ENCODE results near the gene FFAR3. TPM values are rescaled to one million over a fixed set of nuclear protein-coding genes. Genes with fewer than 3 reads are reported as not detected.
A peak's percentile ranks its signal among the peaks of the same experiment; 100 is the strongest.
"Not testable (repeated sequence)": the region's sequence is repeated elsewhere in the genome, so short reads cannot be mapped to it uniquely, and the experiment has no call there.

Gene FFAR3
- total RNA-seq, 2 donors from 2014 or later, result 0.18 to 0.44 TPM

- intact Hi-C loops (cut with DNase I), result no loop called here
- ATAC-seq (no peak), DNase-seq (no peak)
These were observed 10.3 kb upstream of the FFAR3 start for GRCh38 chr19:35347930-35348298.

- DNase-seq, result no peak
- ATAC-seq, result no peak
- intact Hi-C loops (cut with DNase I), result no loop called here
These were observed 9.2 kb upstream of the FFAR3 start for GRCh38 chr19:35348911-35349611.

- ATAC-seq (no peak), DNase-seq (no peak)
- intact Hi-C loops (cut with DNase I), result loop anchor here in 1 of 2 donors (5.0 kb wide), 1 partner anchor 122 kb away; no protein-coding TSS in a partner anchor
These were observed 8.4 kb upstream of the FFAR3 start for GRCh38 chr19:35349614-35350521.

DNA sequence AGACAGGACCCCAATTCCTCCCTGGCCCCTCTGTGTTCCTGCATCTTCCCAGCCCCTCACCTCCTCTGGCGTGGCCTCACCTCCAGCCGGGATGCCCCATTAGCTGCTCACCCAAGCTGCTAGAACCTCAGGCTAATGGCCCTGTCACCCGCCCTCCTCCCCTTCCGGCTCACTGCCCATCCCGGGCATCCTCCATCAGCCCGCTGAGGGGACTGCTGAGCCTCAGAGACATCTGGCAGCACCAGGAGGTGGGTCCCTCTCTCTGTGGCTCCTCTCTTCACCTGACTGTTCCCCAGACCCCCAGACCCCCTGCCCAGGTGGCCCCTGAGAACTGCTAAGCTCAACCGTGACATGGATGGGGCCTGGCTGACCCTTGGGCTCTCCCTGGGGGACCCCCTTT, 7.7 kb upstream of the FFAR3 start:
- intact Hi-C loops (cut with DNase I), result loop anchor here in 1 of 2 donors (5.0 kb wide), 1 partner anchor 122 kb away; no protein-coding TSS in a partner anchor
- no peak for DNase-seq
- ATAC-seq, result no peak

GRCh38 chr19:35351411-35352176, 6.7 kb upstream of the FFAR3 start:
- DNase-seq (no peak), ATAC-seq (no peak)
- intact Hi-C loops (cut with DNase I), result loop anchor here (1.0 to 5.0 kb wide), 2 partner anchors 121 to 144 kb away; no protein-coding TSS in a partner anchor

- intact Hi-C loops (cut with DNase I), result loop anchor here (1.0 to 5.0 kb wide), 2 partner anchors 120 to 143 kb away; no protein-coding TSS in a partner anchor
- DNase-seq (no peak), ATAC-seq (no peak)
These were observed 6.1 kb upstream of the FFAR3 start for GRCh38 chr19:35352177-35352447.

DNA sequence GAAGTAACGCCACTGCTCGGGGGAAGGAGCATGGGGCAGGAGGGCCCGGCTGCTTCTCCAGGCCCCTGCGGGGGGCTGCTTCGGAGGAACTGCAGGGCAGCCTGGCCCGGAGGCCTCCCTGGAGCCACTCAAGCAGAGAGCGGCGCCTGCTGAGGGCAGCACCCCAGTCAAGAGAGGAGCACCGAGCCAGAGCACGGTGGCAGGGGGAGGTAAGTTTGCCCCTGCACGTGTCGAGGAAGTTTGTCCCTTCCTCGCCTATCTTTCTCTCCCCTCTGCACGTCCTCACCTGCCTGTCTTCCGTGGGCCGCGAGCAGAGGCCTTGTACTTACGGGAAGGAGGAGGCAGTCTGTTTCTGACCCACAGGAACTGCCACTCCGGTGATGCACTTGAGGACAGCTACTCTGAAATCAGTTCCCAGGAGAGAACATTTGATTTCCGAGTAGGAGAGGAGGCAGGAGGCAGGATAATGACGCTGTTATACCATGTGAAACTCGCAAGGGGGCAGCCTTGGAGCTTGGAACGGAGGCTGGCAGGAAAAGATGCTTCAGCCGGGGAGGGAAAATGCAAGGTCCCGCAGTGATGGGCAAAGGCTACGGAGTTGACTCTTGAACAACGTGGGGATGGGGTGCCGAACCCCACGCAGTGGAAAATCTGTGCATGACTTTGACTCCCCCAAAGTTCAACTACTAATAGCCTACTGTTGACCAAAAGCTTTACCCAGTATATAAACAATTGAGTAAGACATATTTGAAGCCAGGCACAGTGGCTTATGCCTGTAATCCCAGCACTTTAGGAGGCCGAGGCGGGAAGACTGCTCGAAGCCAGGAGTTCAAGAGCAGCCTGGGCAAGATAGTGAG, 5.6 kb upstream of the FFAR3 start:
- ATAC-seq (peak; percentile 75 to 76), DNase-seq (peak; percentile 71)
- intact Hi-C loops (cut with DNase I), result loop anchor here (1.0 to 5.0 kb wide), 2 partner anchors 120 to 143 kb away; no protein-coding TSS in a partner anchor

DNA sequence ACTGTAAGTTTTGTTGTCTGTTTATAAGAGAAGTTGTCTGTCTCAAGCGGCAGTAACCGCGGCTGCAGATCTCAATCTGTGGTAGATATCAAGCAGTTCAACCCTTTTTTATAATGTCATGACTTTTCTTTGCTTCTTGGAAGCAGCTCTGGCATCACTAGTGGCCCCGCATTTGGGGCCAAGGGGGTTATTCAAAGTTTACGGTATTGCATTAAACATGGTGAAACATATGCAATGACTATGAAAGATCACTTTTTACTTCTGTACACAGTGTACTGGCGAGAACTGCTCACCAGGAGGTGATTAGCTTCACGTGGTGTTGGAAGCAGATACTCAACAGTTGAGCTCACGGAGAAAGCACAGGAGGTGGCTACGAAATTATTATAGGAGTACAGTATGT, 4.6 kb upstream of the FFAR3 start:
- DNase-seq (no peak), ATAC-seq (no peak)
- intact Hi-C loops (cut with DNase I), result loop anchor here (2.0 to 5.0 kb wide), 2 partner anchors 113 to 119 kb away; no protein-coding TSS in a partner anchor

- no peak for DNase-seq
- intact Hi-C loops (cut with DNase I), result loop anchor here (2.0 to 5.0 kb wide), 2 partner anchors 112 to 117 kb away; no protein-coding TSS in a partner anchor
- no peak for ATAC-seq
These were observed 3.4 kb upstream of the FFAR3 start for GRCh38 chr19:35354898-35355297.

- ATAC-seq, result no peak
- no peak for DNase-seq
- intact Hi-C loops (cut with DNase I), result loop anchor here in 1 of 2 donors (2.0 kb wide), 1 partner anchor 111 kb away; no protein-coding TSS in a partner anchor
These were observed 2.3 kb upstream of the FFAR3 start for GRCh38 chr19:35355791-35356460.

DNA sequence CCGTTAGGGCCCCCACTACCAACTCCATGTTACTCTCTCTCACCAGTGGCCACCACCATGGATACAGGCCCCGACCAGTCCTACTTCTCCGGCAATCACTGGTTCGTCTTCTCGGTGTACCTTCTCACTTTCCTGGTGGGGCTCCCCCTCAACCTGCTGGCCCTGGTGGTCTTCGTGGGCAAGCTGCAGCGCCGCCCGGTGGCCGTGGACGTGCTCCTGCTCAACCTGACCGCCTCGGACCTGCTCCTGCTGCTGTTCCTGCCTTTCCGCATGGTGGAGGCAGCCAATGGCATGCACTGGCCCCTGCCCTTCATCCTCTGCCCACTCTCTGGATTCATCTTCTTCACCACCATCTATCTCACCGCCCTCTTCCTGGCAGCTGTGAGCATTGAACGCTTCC, 574 bp downstream of the FFAR3 start:
- DNase-seq; intact Hi-C loops (cut with DNase I); ATAC-seq: not testable (repeated sequence)

- intact Hi-C loops (cut with DNase I); ATAC-seq; DNase-seq: not testable (repeated sequence)
These were observed 1.1 kb downstream of the FFAR3 start for GRCh38 chr19:35359395-35359794.

DNA sequence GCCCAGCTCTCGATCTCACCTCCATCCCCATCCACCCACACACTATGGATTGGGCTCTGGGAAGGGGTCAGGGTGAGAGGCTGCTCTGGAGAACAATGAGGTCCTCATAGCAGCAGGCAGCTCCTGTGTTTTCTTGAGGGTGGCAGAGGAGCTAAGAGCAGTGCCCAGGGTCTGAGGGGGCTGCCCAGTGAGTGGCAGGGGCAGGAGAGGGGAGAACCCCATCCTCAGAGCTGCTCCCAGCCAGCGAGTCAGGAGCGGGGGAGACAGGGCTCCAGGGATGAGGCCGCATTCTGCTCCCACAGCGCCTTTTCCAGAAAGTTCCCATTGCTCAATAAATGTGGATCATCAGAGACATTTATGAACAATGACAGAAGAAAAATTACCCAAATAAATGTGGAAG, 1.8 kb downstream of the FFAR3 start:
- DNase-seq; intact Hi-C loops (cut with DNase I); ATAC-seq: not testable (repeated sequence)

DNA sequence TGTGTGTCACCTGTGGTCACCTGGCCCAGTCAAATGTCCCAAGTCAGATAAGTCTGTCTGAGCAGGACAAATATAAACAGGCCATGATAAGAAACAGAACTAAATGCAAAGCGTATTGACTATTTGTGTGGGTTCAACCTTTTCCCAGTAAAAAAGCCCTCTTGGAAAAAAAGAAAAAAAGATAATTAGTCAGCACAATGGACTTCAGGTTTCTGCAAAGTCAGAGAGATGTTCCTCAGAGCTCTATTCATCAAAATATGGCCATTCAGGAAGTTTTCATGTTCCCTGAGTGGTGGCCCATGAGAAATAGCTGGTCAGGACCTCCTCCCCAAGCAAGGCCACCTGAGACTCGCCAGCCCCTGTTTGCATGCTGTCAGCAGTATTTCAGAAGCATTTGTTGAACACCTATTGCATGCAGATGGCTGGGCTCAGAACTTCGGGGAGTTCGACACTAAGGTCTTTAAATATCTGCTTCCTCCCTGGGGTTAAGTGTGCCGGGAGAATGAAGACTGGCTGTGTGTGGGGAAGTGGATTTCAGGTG, 2.7 kb downstream of the FFAR3 start:
- intact Hi-C loops (cut with DNase I), result no loop called here
- ATAC-seq (no peak), DNase-seq (no peak)

DNA sequence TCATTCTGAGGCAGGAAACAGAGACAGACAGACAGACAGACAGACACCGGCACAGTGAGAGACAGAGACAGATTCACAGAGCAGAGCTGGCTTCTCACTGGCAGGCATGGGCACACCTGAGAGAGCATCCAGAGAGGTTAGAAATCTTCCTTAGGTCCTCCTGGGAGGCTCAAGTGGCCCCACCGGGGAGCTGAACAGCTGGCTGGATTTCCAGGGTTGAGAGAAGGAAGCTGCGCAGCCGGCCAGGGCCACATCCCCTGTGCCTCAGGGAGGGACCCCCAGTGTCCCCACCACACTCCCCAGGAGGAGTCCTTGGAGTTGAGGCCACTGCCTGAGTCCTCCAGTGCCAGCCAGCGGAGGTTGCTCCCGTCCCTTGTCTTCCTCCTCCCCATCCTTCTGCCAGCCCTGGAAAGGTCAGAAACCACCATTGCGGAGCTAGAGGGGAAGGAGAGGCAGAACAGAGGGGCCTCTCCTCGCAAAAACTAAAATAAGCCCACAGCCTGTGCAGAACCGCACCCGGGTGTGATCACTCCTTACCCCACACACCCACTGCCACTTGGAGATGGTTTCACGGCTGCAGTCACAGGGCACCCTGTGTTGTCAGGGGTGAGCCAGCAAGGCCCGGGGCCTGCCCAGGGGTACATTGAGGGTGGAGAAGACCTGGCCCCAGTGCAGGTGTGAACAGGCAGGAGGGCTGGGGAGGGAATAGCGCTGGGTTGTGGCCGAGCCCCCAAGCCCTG, 4.2 kb downstream of the FFAR3 start:
- DNase-seq (no peak), ATAC-seq (no peak)
- intact Hi-C loops (cut with DNase I), result no loop called here

- DNase-seq (no peak), ATAC-seq (no peak)
- intact Hi-C loops (cut with DNase I), result no loop called here
These were observed 4.8 kb downstream of the FFAR3 start for GRCh38 chr19:35363001-35363590.

Data from left cardiac atrium (tissue), 4 donors.